ENCODE measurements around the gene AHRR. TPM values are rescaled to one million over a fixed set of nuclear protein-coding genes. Genes with fewer than 3 reads are reported as not detected.

Gene AHRR
- total and polyA plus RNA-seq, 9 of the 15 experiments (the other 6 are each of a cell fraction or from before 2014, with no cell fraction given), result 0.06 to 1.6 (median 0.75) TPM; not detected in 1

DNA sequence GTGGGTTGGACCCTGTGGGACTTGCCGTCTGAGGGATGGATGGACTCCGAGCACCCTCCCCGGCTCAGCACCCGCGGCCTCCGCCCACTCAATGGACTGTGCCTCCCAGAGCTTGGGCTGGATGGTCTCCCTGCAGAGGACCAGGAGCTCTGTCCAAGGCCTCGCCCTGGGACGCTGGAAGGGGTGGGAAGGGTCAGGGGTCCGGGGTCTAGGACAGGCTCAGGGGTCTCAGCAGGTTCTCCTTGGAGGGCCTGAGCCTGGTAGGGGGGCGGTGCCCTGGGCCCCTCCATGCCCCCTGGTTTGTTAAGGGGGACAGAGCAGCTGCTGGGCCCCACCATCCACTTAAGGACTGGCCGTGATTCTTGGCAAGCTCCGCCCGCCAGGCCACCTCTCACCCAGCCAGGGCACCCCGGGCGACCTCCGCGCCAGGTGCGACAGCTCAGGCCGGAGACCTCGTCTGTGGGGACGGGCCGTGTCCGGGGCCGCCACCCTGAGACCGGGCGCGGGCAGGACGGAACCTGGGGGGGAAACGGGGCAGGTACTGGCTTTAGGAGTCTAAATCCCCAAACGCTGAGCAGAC is 150.7 kb downstream of the AHRR start:
- BruUV-seq (replicated peaks), result no TSS peak
- Histone ChIP-seq H4K20me1 (replicated peaks; ENCODE audit: control insufficient read depth, insufficient read depth, low read length) (peaks cover 7% of the 10 kb centered on the region), H3K36me3 (ENCODE audit: control insufficient read depth, insufficient read depth, low read length) (peaks cover 21% of the 10 kb centered on the region; the same call in 2 of the 3 replicates), H3K9me3 (replicated peaks; ENCODE audit: control insufficient read depth, insufficient read depth, low read depth, low read length) (no peaks in the 10 kb centered on the region), H3K4me3 (peak overlapping the region; percentile 89), H2AFZ (ENCODE audit: low read depth, low read length) (peak overlapping the region; percentile 89), H3K4me2 (ENCODE audit: insufficient read depth, low read length) (peak overlapping the region; percentile 86), H3K27ac (ENCODE audit: extremely low read depth, low read depth, low read length) (peak overlapping the region; percentile 91), H3K9ac (ENCODE audit: insufficient read depth in 1 of 2, low read depth in 2 of 2, low read length in 2 of 2) (peak overlapping the region; percentile 96 to 100), H3K79me2 (ENCODE audit: control insufficient read depth, insufficient read depth, low read length) (peaks cover 21% of the 10 kb centered on the region), H3K9me1 (ENCODE audit: control insufficient read depth, insufficient read depth, low read length) (no peaks in the 10 kb centered on the region), H3K4me1 (replicated peaks in 1 of 2; ENCODE audit: control insufficient read depth in 2 of 2, insufficient read depth in 2 of 2, low read length in 2 of 2) (peaks cover 9 to 72% of the 10 kb centered on the region in 2 experiments; a peak in 4 of 5 replicates), H3K27me3 (ENCODE audit: control insufficient read depth in 2 of 2, insufficient read depth in 2 of 2, low read length in 2 of 2) (peaks cover 4 to 24% of the 10 kb centered on the region in 2 experiments; a peak in 3 of 5 replicates)
- ATAC-seq (peak; percentile 61), FAIRE-seq (no peak), DNase-seq (ENCODE audit: extremely low read depth in 1 of 4, low spot score in 3 of 4) (peak; percentile 51 to 61 (median 52))
- CTCF ChIA-PET (ENCODE audit: low intra/inter-chr PET ratio), result no interaction called here
- 2% methylated on average over 29 of the region's 30 CpGs for WGBS (ENCODE audit: insufficient coverage, low coverage, missing lambda C conversion rate)
- POLR2A ChIA-PET, result interaction anchor here (0.7 to 1.0 kb wide), 4 partner anchors 22 to 58 kb away, joined by 3 to 4 read pairs (median 4); no protein-coding TSS in a partner anchor
- in situ Hi-C loops (cut with MboI) (no loop called here), intact Hi-C loops (cut with micrococcal nuclease) (loop anchor here (10.0 kb wide), 1 partner anchor 143 kb away; the partner anchor contains the start of gene CEP72)
- TF ChIP-seq POLR2A (conservative IDR thresholded peaks at IDR 0.05) (peak; percentile 39; the same call in 1 of the 2 replicates), MYC (IDR thresholded peaks at IDR 0.05; ENCODE audit: low read depth, low read length) (no peak), MYC (CRISPR knock-in tag; IDR thresholded peaks at IDR 0.05; ENCODE audit: borderline replicate concordance, low read depth) (0 out of 2 replicates have a peak, but pooled peaks have one; percentile 14), ZNF23 (CRISPR knock-in tag; IDR thresholded peaks at IDR 0.05) (no peak), ELF1 (tag; IDR thresholded peaks at IDR 0.05) (peak; percentile 32; the same call in 1 of the 2 replicates), CTBP1 (IDR thresholded peaks at IDR 0.05; ENCODE audit: borderline replicate concordance) (0 out of 2 replicates have a peak, but pooled peaks have one; percentile 24), CHD1 (IDR thresholded peaks at IDR 0.05; ENCODE audit: low read length) (peak; percentile 72), KDM5B (IDR thresholded peaks at IDR 0.05; ENCODE audit: insufficient replicate concordance, low read depth, low read length) (peak; percentile 8), KDM1A (IDR thresholded peaks at IDR 0.05) (no peak), PCBP1 (IDR thresholded peaks at IDR 0.05; ENCODE audit: low read depth, low read length, poor library complexity, severe bottlenecking) (peak; percentile 49), EGR1 (conservative IDR thresholded peaks at IDR 0.05) (peak; percentile 85)
- TF ChIP-seq, protein P1, sequence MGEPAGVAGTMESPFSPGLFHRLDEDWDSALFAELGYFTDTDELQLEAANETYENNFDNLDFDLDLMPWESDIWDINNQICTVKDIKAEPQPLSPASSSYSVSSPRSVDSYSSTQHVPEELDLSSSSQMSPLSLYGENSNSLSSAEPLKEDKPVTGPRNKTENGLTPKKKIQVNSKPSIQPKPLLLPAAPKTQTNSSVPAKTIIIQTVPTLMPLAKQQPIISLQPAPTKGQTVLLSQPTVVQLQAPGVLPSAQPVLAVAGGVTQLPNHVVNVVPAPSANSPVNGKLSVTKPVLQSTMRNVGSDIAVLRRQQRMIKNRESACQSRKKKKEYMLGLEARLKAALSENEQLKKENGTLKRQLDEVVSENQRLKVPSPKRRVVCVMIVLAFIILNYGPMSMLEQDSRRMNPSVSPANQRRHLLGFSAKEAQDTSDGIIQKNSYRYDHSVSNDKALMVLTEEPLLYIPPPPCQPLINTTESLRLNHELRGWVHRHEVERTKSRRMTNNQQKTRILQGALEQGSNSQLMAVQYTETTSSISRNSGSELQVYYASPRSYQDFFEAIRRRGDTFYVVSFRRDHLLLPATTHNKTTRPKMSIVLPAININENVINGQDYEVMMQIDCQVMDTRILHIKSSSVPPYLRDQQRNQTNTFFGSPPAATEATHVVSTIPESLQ (CRISPR knock-in tag; IDR thresholded peaks at IDR 0.05), result 0 out of 2 replicates have a peak, but pooled peaks have one; percentile 7
- TF ChIP-seq, protein P2, sequence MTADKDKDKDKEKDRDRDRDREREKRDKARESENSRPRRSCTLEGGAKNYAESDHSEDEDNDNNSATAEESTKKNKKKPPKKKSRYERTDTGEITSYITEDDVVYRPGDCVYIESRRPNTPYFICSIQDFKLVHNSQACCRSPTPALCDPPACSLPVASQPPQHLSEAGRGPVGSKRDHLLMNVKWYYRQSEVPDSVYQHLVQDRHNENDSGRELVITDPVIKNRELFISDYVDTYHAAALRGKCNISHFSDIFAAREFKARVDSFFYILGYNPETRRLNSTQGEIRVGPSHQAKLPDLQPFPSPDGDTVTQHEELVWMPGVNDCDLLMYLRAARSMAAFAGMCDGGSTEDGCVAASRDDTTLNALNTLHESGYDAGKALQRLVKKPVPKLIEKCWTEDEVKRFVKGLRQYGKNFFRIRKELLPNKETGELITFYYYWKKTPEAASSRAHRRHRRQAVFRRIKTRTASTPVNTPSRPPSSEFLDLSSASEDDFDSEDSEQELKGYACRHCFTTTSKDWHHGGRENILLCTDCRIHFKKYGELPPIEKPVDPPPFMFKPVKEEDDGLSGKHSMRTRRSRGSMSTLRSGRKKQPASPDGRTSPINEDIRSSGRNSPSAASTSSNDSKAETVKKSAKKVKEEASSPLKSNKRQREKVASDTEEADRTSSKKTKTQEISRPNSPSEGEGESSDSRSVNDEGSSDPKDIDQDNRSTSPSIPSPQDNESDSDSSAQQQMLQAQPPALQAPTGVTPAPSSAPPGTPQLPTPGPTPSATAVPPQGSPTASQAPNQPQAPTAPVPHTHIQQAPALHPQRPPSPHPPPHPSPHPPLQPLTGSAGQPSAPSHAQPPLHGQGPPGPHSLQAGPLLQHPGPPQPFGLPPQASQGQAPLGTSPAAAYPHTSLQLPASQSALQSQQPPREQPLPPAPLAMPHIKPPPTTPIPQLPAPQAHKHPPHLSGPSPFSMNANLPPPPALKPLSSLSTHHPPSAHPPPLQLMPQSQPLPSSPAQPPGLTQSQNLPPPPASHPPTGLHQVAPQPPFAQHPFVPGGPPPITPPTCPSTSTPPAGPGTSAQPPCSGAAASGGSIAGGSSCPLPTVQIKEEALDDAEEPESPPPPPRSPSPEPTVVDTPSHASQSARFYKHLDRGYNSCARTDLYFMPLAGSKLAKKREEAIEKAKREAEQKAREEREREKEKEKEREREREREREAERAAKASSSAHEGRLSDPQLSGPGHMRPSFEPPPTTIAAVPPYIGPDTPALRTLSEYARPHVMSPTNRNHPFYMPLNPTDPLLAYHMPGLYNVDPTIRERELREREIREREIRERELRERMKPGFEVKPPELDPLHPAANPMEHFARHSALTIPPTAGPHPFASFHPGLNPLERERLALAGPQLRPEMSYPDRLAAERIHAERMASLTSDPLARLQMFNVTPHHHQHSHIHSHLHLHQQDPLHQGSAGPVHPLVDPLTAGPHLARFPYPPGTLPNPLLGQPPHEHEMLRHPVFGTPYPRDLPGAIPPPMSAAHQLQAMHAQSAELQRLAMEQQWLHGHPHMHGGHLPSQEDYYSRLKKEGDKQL (CRISPR knock-in tag; IDR thresholded peaks at IDR 0.05; ENCODE audit: borderline replicate concordance), result peak; percentile 76; the same call in 1 of the 2 replicates
